ENCODE results near the gene NRXN3. TPM values are rescaled to one million over a fixed set of nuclear protein-coding genes. Genes with fewer than 3 reads are reported as not detected.

The NRXN3 gene
- total RNA-seq, 1 donor from 2014 or later = not detected

DNA sequence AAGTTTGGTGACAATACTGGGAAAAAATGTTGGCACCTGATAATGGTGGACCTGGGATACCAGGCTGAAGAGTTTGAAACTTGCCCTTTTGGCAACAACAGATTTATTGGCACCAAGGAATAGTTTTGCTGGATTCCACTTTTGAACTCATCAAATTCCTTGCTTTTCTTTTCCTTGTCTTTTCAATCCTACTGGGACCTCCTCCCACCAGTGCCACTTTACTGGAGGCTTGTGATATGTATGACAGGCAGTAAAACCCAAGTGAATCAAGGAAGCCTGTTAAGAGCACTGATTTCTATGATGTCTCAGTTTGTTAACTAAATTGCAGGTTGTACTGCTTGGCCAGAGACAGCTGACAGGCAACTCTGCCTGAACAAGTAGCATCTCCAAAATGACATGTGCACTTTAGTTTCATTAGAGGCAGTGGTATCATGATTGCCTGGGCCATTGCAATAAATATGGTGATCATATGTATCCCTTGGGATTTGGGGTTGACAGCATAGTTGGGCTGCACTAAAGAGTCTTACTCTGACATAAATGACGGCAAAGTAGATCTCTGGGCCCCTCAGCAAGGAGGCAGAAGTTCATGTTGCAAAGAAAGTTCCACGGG lies 1475.7 kb downstream of the NRXN3 start:
- intact Hi-C loops (cut with micrococcal nuclease) = no loop called here

DNA sequence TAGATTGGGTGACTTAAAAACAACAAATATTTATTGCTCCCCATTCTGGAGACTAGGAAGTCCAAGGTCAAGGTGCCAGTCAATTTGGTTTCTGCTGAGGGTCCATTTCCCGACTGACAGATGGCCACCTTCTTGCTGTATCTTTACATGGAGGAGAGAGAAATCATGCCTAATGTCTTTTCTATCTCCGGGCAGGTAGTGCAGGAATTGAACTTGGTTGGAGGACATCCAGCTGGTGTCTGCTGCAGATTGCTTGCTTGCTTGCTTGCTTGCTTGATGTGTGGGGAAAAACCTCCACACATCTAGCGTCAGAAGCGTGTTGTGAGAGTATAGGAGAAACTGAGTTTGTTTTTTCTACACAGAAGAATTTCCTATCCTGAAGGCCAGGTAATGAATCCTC lies 1479.7 kb downstream of the NRXN3 start:
- intact Hi-C loops (cut with micrococcal nuclease) = loop anchor here (1.0 kb wide), 1 partner anchor 11 kb away; no protein-coding TSS in a partner anchor

DNA sequence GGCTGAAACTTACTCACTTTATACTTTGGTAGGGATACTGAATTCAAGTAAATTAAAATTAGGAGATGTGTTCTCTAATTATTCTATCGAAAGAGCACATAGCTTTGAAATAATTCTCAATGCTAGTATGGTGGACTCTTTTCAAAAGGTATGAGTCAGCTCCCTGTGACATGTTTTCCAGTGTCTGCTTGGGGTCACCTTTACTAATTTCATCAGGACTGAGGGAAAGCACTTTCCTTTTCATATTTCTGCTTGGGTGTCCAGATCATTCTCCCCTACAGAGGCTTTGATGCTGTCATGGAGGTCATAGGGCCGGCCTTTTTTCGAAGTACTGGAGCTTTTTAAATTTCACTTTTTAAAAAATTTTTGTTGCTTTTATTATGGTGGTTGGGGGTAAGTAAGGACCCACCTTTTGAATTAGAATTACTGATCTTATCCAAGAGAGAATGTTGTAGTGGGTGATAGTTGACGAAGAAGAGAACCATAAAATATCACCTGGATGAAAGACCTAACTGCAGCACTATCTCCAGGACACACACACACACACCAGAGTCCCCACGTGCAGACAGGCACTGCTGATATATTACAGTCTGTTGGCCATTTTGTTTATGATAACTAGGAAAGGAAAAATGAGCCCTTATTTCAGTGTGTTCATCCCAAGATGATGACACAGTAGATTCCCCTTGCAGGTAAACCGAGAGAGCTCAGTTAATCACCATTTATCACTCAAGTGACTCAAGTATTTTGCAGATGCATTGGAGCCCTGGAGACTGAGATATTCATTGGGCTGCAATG lies 1482.5 kb downstream of the NRXN3 start:
- intact Hi-C loops (cut with micrococcal nuclease) = no loop called here

DNA sequence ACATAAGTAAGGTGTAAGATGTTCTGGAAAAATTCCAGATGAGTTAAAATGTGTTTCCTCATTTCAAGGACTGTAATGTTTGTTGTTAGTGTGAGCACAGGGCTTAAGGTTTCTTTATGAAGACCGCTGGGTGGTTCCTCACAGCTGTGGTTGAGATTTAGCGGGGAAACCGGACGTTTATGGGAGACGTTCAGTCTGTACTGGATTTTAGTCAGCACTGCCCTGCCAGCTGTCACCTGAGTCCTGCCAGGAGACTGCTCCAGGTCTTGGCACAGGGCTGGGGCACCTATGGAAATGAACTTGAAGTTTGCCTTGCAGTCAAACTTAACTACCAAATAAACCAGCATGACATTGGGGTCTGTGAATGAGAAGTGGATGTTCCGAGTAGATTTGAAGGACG lies 1485.9 kb downstream of the NRXN3 start:
- intact Hi-C loops (cut with micrococcal nuclease) = no loop called here

DNA sequence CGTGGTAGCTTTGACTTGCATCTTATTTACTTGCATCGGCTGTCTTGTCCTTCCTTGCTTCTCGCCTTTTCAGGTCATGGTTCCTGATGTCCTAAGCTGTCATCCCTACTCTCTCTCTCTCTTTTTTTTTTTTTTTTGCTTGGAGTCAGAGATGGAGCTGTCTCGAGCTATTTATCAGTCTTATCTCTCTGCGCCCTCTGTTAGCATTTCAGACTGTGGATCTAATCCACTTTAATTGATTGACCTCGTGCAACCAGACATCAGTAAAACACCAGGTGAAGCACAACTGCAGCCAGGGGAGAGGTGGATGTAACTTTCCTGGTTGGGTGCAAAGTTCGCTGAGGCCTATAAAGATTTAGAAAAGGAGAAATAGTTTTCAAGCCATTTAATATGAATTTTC lies 1486.3 kb downstream of the NRXN3 start:
- intact Hi-C loops (cut with micrococcal nuclease) = no loop called here

DNA sequence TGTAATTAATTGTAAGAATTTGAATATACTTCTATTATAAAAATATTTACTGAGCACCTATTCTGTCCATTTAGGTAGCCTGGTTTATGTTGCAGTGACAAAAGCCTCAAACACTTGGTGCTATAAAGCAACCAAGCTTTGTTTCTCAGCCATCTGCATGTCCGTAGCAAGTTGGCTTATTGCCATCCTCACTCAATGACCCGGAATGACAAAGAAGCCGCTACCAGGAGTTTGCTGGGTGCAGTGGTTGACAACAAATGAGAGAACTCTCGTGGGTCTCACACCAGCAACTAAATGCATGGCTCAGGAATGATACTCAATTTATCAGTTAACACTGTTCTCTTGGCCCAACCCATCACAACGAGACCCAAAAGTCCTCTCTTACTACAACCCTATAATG lies 1488.0 kb downstream of the NRXN3 start:
- intact Hi-C loops (cut with micrococcal nuclease) = no loop called here

DNA sequence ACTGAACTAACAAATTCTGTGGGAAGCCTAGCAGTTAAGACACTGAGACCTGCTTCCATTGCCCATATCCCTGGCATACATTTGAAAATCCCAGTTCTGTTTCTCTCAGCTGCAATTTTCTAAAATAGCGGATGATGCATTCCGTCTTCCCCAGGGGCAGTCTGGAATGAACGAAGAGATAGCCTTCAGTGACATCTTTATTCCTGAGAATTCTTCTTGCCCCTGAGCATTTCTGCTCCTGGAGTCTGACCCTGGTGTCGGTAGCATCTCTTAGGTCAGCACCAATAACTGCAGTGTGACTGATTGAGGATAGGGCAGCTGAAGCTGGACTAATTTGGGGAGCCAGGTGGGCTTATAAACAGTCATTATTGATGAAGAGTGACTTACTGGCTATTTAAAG lies 1488.6 kb downstream of the NRXN3 start:
- intact Hi-C loops (cut with micrococcal nuclease) = no loop called here

DNA sequence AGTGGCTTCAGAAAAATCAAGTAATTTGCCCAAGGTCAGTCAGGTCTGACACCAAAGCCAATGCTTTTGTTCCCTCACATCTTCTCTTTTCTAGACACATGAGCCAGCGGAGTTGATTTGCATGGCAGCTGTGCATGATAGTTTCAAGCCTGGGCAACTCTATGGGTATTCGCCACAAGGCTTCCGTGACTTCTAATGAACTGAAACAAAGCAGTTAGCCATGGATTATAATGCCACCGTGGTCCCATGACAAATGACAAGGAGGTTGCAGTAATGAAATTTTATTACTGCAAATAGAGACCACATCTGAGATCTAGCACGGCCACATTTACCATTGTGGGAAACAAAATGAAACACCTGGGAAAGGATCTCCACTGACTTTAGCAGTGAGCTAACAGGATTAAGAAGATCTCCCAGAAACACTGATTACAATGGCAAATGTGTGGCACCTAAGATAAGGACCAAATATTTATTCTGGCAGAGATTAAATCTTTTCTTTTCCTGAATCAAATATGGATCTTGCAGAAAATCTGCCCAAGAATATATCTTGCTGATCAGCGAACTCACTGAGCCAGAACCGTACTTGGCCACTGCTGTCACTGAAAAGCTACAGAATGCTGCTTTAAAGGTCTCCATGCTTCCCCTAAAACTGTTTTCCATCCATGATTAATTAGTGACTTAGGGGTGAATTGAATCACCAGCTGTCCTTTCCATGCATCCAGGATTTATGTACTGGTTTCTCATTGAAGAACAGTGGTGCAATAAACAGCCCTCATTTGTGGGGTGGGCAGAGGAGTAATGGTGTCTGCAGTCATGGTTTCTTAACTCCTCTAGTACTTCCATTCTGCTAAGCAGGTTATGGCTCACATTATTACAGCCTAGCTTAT lies 1490.1 kb downstream of the NRXN3 start:
- intact Hi-C loops (cut with micrococcal nuclease) = no loop called here

DNA sequence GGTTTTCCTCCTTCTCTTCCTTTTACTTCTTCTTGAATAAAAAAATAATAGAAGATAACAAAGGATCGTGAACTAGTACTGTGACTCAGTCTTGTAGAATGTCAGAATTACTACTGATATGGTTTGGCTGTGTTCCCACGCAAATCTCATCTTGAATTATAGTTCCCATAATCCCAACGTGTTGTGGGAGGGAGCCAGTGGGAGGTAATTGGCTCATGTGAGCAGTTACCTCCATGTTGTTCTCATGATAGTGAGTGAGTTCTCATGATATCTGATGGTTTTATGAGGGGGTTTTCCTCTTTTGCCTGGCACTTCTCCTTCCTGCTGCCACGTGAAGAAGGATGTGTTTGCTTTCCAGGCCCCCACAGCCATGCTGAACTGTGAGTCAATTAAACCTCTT lies 1491.6 kb downstream of the NRXN3 start:
- intact Hi-C loops (cut with micrococcal nuclease) = no loop called here

DNA sequence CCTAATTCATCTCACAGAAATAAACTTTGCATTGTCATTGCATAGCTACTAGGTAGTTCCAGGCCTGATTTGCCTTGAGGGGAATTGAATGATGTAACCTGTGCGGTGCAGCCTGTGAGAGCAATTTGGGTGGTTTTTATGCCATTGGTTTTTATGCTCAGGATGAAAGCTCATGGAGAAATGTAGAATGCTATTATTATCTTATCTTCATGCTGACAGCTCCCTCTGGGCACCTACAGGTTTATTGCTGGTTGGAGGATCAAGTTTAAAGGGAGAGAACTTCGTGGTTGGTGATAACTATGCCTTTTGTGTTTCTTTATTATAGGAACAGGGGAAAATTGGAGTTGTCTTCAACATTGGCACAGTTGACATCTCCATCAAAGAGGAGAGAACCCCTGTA lies 1493.3 kb downstream of the NRXN3 start:
- intact Hi-C loops (cut with micrococcal nuclease) = no loop called here

DNA sequence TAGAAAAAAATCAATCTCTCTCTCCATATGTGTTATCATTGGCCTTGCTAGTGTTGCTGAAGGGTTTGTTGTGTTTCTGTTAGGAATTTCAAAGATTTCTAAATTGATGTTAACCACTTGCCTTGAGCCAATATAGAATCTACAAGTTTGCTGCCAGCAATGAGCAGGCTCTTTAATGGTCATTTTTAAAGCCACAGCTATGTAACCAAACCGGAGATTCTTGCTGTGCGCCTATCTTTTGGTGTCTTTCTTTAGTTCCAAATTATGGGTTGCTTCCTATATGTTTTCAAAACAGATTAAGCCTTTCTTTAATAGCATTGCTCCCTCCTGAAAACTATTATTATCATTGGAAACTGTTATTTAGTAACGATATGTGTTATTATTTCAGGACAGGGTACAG lies 1495.4 kb downstream of the NRXN3 start:
- intact Hi-C loops (cut with micrococcal nuclease) = no loop called here

DNA sequence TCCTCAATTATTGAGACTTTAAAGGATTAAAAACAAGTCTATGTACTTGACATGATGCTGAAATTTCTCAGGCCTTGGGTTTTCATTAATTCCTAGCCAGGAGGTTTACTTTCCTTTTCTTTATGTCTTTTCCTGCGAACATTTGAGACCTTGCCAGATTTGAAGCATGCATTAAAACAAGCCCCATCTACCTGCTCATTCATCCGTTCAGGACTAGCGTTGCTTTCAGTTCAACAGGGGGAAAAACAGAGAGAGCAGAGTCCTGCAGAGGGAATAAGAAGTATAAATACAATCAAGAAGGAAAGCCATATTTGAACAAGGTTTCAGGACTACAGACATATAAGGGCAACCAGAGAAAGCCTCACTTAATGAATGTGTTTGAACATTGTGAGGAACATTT lies 1498.8 kb downstream of the NRXN3 start:
- intact Hi-C loops (cut with micrococcal nuclease) = no loop called here

DNA sequence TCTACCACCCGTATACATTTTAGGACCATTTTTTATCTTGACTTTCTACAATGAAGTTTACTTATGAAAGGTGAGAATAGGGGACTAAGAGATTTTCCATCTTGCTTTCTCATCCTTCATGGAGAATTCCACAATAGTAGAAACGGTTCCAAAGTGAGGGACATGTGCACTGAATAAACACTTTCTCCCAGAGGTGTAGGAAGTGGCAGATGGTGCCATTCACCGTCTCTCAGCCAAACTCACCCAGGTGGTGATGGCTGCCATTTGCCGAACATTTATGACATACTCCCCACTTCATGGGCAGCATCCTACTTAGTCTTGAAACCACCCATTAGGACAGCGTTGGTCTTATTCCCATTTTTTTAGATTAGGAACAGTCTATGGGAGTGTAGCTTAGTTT lies 1500.6 kb downstream of the NRXN3 start:
- intact Hi-C loops (cut with micrococcal nuclease) = no loop called here

DNA sequence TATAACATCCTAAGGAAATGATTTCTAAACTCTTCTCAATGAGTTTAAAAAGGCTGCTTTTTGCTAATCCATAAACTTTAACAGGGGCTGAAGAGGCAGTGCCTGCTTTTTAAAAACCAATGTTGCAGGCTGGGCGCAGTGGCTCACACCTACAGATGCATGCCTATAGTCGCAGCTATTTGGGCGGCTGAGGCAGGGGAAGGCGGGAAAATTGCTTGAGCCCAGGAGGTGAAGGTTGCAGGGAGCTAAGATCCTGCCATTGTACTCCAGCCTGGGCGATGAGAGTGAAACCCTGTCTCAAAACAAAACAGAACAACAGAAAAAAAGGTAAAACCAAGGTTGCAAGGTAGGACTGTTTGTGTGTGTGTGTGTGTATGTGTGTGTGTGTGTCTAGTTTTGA lies 1509.9 kb downstream of the NRXN3 start:
- intact Hi-C loops (cut with micrococcal nuclease) = no loop called here

DNA sequence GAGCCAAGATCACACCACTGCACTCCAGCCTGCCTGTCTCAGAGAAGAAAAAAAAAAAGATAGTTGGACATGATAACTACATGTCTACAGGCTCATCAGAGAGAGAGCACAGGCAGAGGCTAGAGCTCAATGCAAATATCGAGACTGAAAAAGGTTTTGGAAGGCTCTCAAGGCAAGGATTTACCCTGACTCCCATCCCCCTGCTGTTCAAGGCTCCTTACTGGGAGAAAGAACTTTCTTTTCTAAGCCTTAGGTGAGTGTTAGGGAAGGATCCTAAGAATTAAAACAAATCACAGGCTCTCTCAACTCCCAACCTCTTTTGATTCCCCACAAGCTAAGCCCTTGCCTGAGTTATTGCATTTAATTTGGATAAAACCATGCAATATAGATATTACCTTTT lies 1516.0 kb downstream of the NRXN3 start:
- intact Hi-C loops (cut with micrococcal nuclease) = no loop called here

DNA sequence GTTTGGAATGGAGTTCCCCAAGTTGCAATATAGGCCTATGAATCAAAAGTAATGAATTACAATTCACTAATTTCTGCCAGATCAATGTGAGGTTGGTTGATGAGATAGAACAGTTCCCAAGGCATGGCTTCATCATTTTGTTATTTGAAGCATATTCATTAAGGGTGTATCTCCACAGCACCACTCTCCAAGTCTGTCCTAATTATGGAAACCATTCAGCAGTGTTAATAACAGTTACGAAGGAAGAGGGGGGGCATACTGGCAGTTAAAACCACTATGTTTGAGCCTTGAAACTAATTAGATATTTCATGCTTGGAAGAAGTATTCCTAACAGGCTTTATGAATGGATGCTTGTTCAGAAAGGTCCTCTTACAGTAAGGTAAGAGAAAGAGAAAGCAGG lies 1520.8 kb downstream of the NRXN3 start:
- intact Hi-C loops (cut with micrococcal nuclease) = no loop called here

DNA sequence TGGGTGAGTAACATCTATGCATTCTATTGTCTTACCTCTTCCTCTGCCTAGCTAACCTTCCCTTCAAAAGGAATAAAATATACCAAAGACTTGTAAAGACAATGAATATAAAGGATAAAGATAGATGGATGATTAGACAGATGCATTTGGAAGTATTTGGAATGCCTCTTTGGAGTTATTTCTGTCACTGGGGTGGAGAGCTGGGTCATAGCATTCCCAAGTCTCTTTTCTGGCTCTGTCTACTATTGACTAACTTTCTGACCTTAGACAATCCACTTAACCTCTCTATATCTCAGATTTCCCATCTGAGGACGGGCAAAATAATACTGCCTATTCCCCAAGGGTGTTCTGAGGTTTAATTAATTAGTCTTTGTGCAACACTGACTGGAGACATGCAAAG lies 1523.8 kb downstream of the NRXN3 start:
- intact Hi-C loops (cut with micrococcal nuclease) = no loop called here

DNA sequence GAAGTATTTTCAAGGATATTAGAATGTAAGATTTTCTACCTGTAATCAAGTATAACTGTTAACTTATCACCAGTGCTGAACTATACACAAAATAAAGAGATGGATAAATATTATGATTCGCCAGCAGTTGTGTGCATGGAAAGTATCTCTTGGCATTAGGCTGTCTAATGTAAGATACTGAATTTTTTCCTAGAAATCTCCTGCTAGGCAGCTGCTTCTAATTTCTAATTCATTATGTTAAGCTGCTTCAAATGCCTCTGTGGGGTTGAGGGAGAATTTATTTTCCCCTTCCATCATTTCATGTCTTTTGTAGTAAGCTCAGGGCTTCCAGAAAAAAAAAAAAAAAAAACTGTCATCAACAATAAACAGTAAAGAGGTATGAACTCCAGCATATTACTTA lies 1525.1 kb downstream of the NRXN3 start:
- intact Hi-C loops (cut with micrococcal nuclease) = no loop called here

DNA sequence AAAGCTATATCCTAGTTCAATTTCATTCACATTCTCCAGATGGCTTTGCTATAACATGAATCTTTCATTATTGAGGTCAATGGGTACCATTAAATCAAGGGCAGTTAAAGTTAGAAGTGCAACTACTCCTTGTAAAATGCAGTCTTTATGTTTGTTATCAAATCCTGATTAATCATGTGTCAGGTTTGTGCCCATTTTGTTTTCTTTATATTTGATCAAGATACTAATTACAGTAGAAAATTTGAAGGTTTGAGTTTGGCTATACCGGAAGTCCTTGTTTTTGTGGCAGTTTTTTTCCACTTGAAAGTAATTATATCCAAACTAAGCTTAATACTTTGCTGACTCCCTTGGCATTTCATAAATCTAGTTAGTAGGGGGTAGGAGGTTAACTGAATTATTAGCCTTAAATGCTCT lies 1528.1 kb downstream of the NRXN3 start:
- intact Hi-C loops (cut with micrococcal nuclease) = no loop called here

DNA sequence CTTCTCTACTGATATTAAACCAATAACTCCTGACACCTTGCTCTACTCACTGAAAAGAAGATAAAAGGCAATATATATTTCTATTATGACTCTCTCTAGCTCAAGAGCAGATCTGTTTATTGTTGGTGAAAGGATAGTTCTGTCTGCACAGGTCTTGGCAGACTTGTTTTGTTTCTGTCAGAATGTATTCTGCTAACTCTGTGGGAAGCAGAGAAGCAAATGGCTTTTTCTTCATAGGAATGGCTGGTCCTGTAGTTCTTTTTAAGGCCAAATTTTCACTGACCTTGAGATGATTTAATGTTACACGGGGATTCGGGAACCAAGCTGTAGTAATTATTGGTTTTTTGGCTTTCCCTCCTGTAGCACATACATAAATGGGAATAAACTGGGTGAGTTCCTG lies 1529.0 kb downstream of the NRXN3 start:
- intact Hi-C loops (cut with micrococcal nuclease) = no loop called here

DNA sequence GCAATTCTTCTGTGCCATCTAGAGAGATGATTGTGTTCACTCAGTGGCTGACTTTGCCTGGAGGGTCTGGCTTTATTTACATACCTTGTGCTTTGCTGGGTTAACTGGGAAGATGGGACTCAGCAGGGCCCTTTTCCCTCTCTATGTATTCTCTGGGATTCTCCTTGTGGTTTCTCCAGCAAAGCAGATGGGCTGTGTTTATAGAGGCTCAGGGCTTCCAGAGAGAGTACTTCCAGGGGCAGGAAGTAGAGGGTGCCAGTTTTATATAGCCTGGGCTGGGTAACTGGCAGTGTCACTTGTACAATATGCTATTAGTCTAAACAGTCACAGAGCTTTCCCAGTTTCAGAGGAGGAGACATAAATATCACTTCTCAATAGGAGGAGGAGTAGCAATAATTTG lies 1531.2 kb downstream of the NRXN3 start:
- intact Hi-C loops (cut with micrococcal nuclease) = no loop called here

DNA sequence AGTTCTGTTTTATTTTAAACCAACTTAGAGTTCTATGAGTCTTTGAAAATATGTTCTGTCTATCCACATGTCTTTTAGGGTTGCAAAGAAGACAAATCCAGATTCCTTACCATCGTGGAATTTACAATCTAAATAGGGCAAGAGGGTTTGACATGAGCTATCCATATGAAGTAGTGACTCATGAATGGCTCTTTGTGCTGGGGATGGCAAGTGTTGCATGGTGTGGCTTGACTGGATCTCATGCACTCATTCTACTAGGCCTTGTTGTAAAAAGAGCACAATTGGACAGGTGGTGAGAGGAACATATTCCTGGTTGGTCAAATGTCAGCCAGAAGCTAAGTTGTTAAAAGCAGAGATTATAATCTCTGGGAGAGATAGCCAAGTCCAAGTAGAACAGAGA lies 1532.0 kb downstream of the NRXN3 start:
- intact Hi-C loops (cut with micrococcal nuclease) = no loop called here

Data from T-helper 1 cell treated with Interleukin-12 subunit alpha and Interleukin-12 subunit beta and Interleukin-4 antibody, amounts not matched to agents 30 ng/mL and 1 ng/mL, for 36 hours (primary cell).